Neuronal stem cell (in vitro differentiated cells): ENCODE results near the gene CFAP141.
"Not testable (repeated sequence)": the region's sequence is repeated elsewhere in the genome, so short reads cannot be mapped to it uniquely, and the experiment has no call there.

ENCODE experiments used
- DNase-seq: peaks from one replicate; pipeline ENCODE4 v3.0.0-alpha.2; 2013; ENCODE audit warnings: low spot score
- H2AFZ ChIP-seq: one replicate; pipeline ENCODE4 v1.6.1; 2013; ENCODE audit warnings: mild to moderate bottlenecking, low read length, inconsistent platforms
- H2AK5ac ChIP-seq: 2 replicates; pipeline ENCODE4 v1.6.1; 2013; ENCODE audit warnings: low read depth, mild to moderate bottlenecking, inconsistent platforms, low read length, moderate library complexity, mixed read lengths
- H2BK120ac ChIP-seq: 2 replicates; pipeline ENCODE4 v1.6.1; 2013; ENCODE audit warnings: low read depth, mild to moderate bottlenecking, inconsistent platforms, low read length, moderate library complexity, mixed read lengths
- H2BK12ac ChIP-seq: one replicate; pipeline ENCODE4 v1.6.1; 2013; ENCODE audit warnings: low read length, inconsistent platforms
- H2BK15ac ChIP-seq: 2 replicates; pipeline ENCODE4 v1.6.1; 2013; ENCODE audit warnings: mild to moderate bottlenecking, low read length, inconsistent platforms, mixed read lengths
- H2BK5ac ChIP-seq: one replicate; pipeline ENCODE4 v1.6.1; 2013; ENCODE audit warnings: inconsistent platforms, mild to moderate bottlenecking, low read length, moderate library complexity
- H3K14ac ChIP-seq: one replicate; pipeline ENCODE4 v1.6.1; 2013; ENCODE audit warnings: low read length, inconsistent platforms
- H3K18ac ChIP-seq: 2 replicates; pipeline ENCODE4 v1.6.1; 2013; ENCODE audit warnings: low read length, inconsistent platforms
- H3K23ac ChIP-seq: 2 replicates; pipeline ENCODE4 v1.6.1; 2013; ENCODE audit warnings: low read depth, mild to moderate bottlenecking, mixed read lengths, low read length, inconsistent platforms; ENCODE audit not compliant: poor library complexity
- H3K27ac ChIP-seq: replicated peaks from 3 replicates; pipeline ENCODE4 v1.5.1; 2013; ENCODE audit warnings: low read length, inconsistent platforms
- H3K27me3 ChIP-seq, 3 experiments: 2 replicates each; pipeline ENCODE4 v1.6.1; 2013; ENCODE audit warnings: low read length in 3 of 3, mild to moderate bottlenecking in 2 of 3, inconsistent platforms in 1 of 3, low read depth in 1 of 3, mixed read lengths in 1 of 3, moderate library complexity in 1 of 3; ENCODE audit not compliant: control insufficient read depth in 3 of 3, insufficient read depth in 3 of 3
- H3K36me3 ChIP-seq, 2 donors: replicated peaks in 1 of 2; 2 replicates each; pipeline ENCODE4 v1.6.1; 2013; ENCODE audit warnings: low read length in 2 of 2; ENCODE audit not compliant: control insufficient read depth in 2 of 2, insufficient read depth in 2 of 2
- H3K4ac ChIP-seq: 2 replicates; pipeline ENCODE4 v1.6.1; 2013; ENCODE audit warnings: inconsistent platforms, mild to moderate bottlenecking, low read length, moderate library complexity
- H3K4me1 ChIP-seq, 2 donors: 1 replicate in 1 of 2; 2 replicates in 1 of 2; pipeline ENCODE4 v1.6.1; 2013; ENCODE audit warnings: low read length in 2 of 2, low read depth in 1 of 2; ENCODE audit not compliant: control insufficient read depth in 2 of 2, insufficient read depth in 1 of 2
- H3K4me2 ChIP-seq: one replicate; pipeline ENCODE4 v1.6.1; 2013; ENCODE audit warnings: mild to moderate bottlenecking, low read length, inconsistent platforms; ENCODE audit not compliant: insufficient read depth, poor library complexity, severe bottlenecking
- H3K4me3 ChIP-seq, 2 donors: 2 replicates each; pipeline ENCODE4 v1.5.1; 2013; ENCODE audit warnings: low read length in 2 of 2, mild to moderate bottlenecking in 2 of 2, inconsistent platforms in 1 of 2, moderate library complexity in 1 of 2
- H3K79me1 ChIP-seq: one replicate; pipeline ENCODE4 v1.6.1; 2013; ENCODE audit warnings: low read depth, mild to moderate bottlenecking, inconsistent platforms, low read length, moderate library complexity
- H3K9ac ChIP-seq: one replicate; pipeline ENCODE4 v1.6.1; 2013; ENCODE audit warnings: mild to moderate bottlenecking, low read depth, low read length, inconsistent platforms; ENCODE audit not compliant: poor library complexity
- H3K9me3 ChIP-seq, 2 donors: replicated peaks in 1 of 2; 2 replicates each; pipeline versions ENCODE3 to v1.6.1; 2013; ENCODE audit warnings: low read length in 2 of 2, mild to moderate bottlenecking in 2 of 2, inconsistent platforms in 1 of 2, low read depth in 1 of 2, mixed read lengths in 1 of 2, moderate library complexity in 1 of 2; ENCODE audit not compliant: control insufficient read depth in 2 of 2, insufficient read depth in 1 of 2
- H4K8ac ChIP-seq: one replicate; pipeline ENCODE4 v1.6.1; 2013; ENCODE audit warnings: low read depth, mild to moderate bottlenecking, inconsistent platforms, low read length, moderate library complexity
- H4K91ac ChIP-seq: one replicate; pipeline ENCODE4 v1.6.1; 2013; ENCODE audit warnings: low read length, low read depth, mild to moderate bottlenecking, inconsistent platforms; ENCODE audit not compliant: poor library complexity
- WGBS, 2 donors: extraction: QIAGEN DNeasy Blood & Tissue Kit; methylation state at CpG; one replicate each; pipeline ENCODE4 v1.1.7; 2013; ENCODE audit warnings: missing lambda C conversion rate in 2 of 2, mixed read lengths in 1 of 2; ENCODE audit not compliant: insufficient read length in 2 of 2, insufficient replicate concordance in 1 of 2; ENCODE audit errors: extremely low coverage in 2 of 2; 5-methylcytosine and 5-hydroxymethylcytosine counted together

CFAP141 gene

GRCh38 chr1:154233127-154233526 is 27.0 kb upstream of the CFAP141 start:
- H3K4me2 ChIP-seq, H3K9me3 ChIP-seq, H3K79me1 ChIP-seq, H2AK5ac ChIP-seq, H3K9ac ChIP-seq, DNase-seq, H2BK15ac ChIP-seq, H3K23ac ChIP-seq, H3K4me3 ChIP-seq, H2BK12ac ChIP-seq, H3K14ac ChIP-seq, H4K8ac ChIP-seq, H3K4ac ChIP-seq, H3K18ac ChIP-seq, H2AFZ ChIP-seq, H4K91ac ChIP-seq, H3K27me3 ChIP-seq, H3K27ac ChIP-seq, H3K4me1 ChIP-seq, H2BK120ac ChIP-seq, H2BK5ac ChIP-seq: not testable (repeated sequence)
- H3K36me3 ChIP-seq, result peaks cover 50 to 100% of the 10 kb centered on the region in 2 donors
- no CpG with 5 or more reads among the region's 12 CpGs for WGBS, 2 donors

DNA sequence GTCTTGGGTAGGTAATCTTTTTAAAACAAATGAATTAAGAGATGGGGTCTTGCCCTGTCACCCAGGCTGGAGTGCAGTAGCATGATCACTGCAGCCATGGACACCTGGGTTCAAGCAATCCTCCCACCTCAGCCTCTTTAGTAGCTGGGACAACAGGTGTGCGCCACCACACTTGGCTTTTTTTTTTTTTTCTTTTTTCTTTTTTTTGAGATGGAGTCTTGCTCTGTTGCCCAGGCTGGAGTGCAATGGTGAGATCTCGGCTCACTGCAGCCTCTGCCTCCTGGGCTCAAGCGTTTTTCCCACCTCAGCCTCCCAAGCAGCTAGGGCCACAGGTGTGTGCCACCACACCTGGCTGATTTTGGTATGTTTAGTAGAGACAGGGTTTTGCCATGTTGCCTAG is 25.0 kb upstream of the CFAP141 start:
- not testable (repeated sequence) for H3K27me3 ChIP-seq, H2BK5ac ChIP-seq, H3K4me1 ChIP-seq, H3K4me3 ChIP-seq, H2BK15ac ChIP-seq, H2AFZ ChIP-seq, H3K79me1 ChIP-seq, H3K27ac ChIP-seq, H4K8ac ChIP-seq, H4K91ac ChIP-seq, H3K18ac ChIP-seq, H3K9ac ChIP-seq, H3K4me2 ChIP-seq, H2BK12ac ChIP-seq, H2AK5ac ChIP-seq, H3K4ac ChIP-seq, H3K14ac ChIP-seq, H3K9me3 ChIP-seq, H2BK120ac ChIP-seq, H3K23ac ChIP-seq, DNase-seq
- WGBS, 2 donors, result no CpG with 5 or more reads among the region's 3 CpGs
- H3K36me3 ChIP-seq, result peaks cover 46 to 100% of the 10 kb centered on the region in 2 donors

- Histone ChIP-seq H2AFZ (no peak overlapping the region), H3K9ac (no peak overlapping the region), H3K27ac (no peak overlapping the region), H3K4ac (no peak overlapping the region), H3K4me1 (no peaks in the 10 kb centered on the region), H3K23ac (no peak overlapping the region), H3K79me1 (peaks cover 5% of the 10 kb centered on the region), H3K9me3 (peaks cover 0 to 6% of the 10 kb centered on the region in 2 donors), H4K91ac (no peak overlapping the region), H3K36me3 (peaks cover 25 to 77% of the 10 kb centered on the region in 2 donors), H2BK120ac (no peak overlapping the region), H3K14ac (no peak overlapping the region), H2AK5ac (no peak overlapping the region), H2BK12ac (no peak overlapping the region), H3K27me3 (no peaks in the 10 kb centered on the region), H2BK5ac (no peak overlapping the region), H2BK15ac (no peak overlapping the region), H4K8ac (no peak overlapping the region), H3K4me3 (no peak overlapping the region), H3K18ac (no peak overlapping the region), H3K4me2 (no peak overlapping the region)
- WGBS, 2 donors, result no CpG with 5 or more reads among the region's 2 CpGs
- no peak for DNase-seq
Observed at GRCh38 chr1:154225370-154225769, 19.2 kb upstream of the CFAP141 start.

GRCh38 chr1:154223621-154224020 is 17.5 kb upstream of the CFAP141 start:
- Histone ChIP-seq H2AK5ac (no peak overlapping the region), H4K91ac (no peak overlapping the region)

More at GRCh38 chr1:154223621-154224020, 17.5 kb upstream of the CFAP141 start:
- no peak overlapping the region for H2BK120ac ChIP-seq
- no peak overlapping the region for H3K14ac ChIP-seq
- no peak overlapping the region for H3K18ac ChIP-seq
- peaks cover 2% of the 10 kb centered on the region for H3K79me1 ChIP-seq
- no peak overlapping the region for H3K4me2 ChIP-seq
- no peak overlapping the region for H2AFZ ChIP-seq
- H3K9ac ChIP-seq, result no peak overlapping the region
- H3K27me3 ChIP-seq, result no peaks in the 10 kb centered on the region
- H3K23ac ChIP-seq, result no peak overlapping the region
- no peak overlapping the region for H3K27ac ChIP-seq
- no CpG with 5 or more reads among the region's 2 CpGs for WGBS, 2 donors
- no peak overlapping the region for H4K8ac ChIP-seq
- no peak overlapping the region for H3K4me3 ChIP-seq
- H3K4ac ChIP-seq, result no peak overlapping the region
- no peak overlapping the region for H2BK15ac ChIP-seq
- no peak overlapping the region for H2BK5ac ChIP-seq
- H3K9me3 ChIP-seq, result peaks cover 0 to 6% of the 10 kb centered on the region in 2 donors
- no peak overlapping the region for H2BK12ac ChIP-seq
- H3K36me3 ChIP-seq, result peaks cover 16 to 69% of the 10 kb centered on the region in 2 donors
- H3K4me1 ChIP-seq, result peaks cover 4 to 7% of the 10 kb centered on the region in 2 donors
- DNase-seq, result no peak
